ENCODE results near the gene SLX4IP. TPM values are rescaled to one million over a fixed set of nuclear protein-coding genes. Genes with fewer than 3 reads are reported as not detected.

SLX4IP gene
- total RNA-seq, 1 donor from 2014 or later = 3.1 TPM

- H3K27ac ChIP-seq (replicated peaks) = no peak overlapping the region
- intact Hi-C loops (cut with micrococcal nuclease) = no loop called here
- H3K36me3 ChIP-seq = no peaks in the 10 kb centered on the region
- H3K4me1 ChIP-seq = no peaks in the 10 kb centered on the region
- no peak for TF ChIP-seq CTCF (IDR thresholded peaks at IDR 0.05; ENCODE audit: borderline replicate concordance)
- no peak for DNase-seq
- H3K4me3 ChIP-seq = no peak overlapping the region
- H3K9me3 ChIP-seq (replicated peaks) = no peaks in the 10 kb centered on the region
- H3K27me3 ChIP-seq (ENCODE audit: low read depth) = no peaks in the 10 kb centered on the region
Observed at GRCh38 chr20:10497283-10497682, 62.2 kb downstream of the SLX4IP start.

- no peak overlapping the region for H3K4me3 ChIP-seq
- DNase-seq = no peak
- H3K9me3 ChIP-seq (replicated peaks) = no peaks in the 10 kb centered on the region
- H3K36me3 ChIP-seq = no peaks in the 10 kb centered on the region
- no peaks in the 10 kb centered on the region for H3K27me3 ChIP-seq (ENCODE audit: low read depth)
- no peak for TF ChIP-seq CTCF (IDR thresholded peaks at IDR 0.05; ENCODE audit: borderline replicate concordance)
- H3K27ac ChIP-seq (replicated peaks) = no peak overlapping the region
- H3K4me1 ChIP-seq = no peaks in the 10 kb centered on the region
- intact Hi-C loops (cut with micrococcal nuclease) = no loop called here
Observed at GRCh38 chr20:10497791-10498190, 62.7 kb downstream of the SLX4IP start.

- no peaks in the 10 kb centered on the region for H3K27me3 ChIP-seq (ENCODE audit: low read depth)
- no peak overlapping the region for H3K4me3 ChIP-seq
- no peak for TF ChIP-seq CTCF (IDR thresholded peaks at IDR 0.05; ENCODE audit: borderline replicate concordance)
- H3K27ac ChIP-seq (replicated peaks) = no peak overlapping the region
- H3K9me3 ChIP-seq (replicated peaks) = no peaks in the 10 kb centered on the region
- no peak for DNase-seq
- H3K4me1 ChIP-seq = no peaks in the 10 kb centered on the region
- intact Hi-C loops (cut with micrococcal nuclease) = no loop called here
- no peaks in the 10 kb centered on the region for H3K36me3 ChIP-seq
Observed at GRCh38 chr20:10498200-10498599, 63.1 kb downstream of the SLX4IP start.

GRCh38 chr20:10501402-10501801 lies 66.3 kb downstream of the SLX4IP start:
- H3K27me3 ChIP-seq (ENCODE audit: low read depth) = no peaks in the 10 kb centered on the region
- H3K36me3 ChIP-seq = no peaks in the 10 kb centered on the region
- no peak overlapping the region for H3K27ac ChIP-seq (replicated peaks)
- intact Hi-C loops (cut with micrococcal nuclease) = no loop called here
- no peak for DNase-seq
- no peaks in the 10 kb centered on the region for H3K9me3 ChIP-seq (replicated peaks)
- H3K4me1 ChIP-seq = peaks cover 16% of the 10 kb centered on the region
- no peak for TF ChIP-seq CTCF (IDR thresholded peaks at IDR 0.05; ENCODE audit: borderline replicate concordance)
- H3K4me3 ChIP-seq = no peak overlapping the region

- no peak overlapping the region for H3K27ac ChIP-seq (replicated peaks)
- H3K36me3 ChIP-seq = no peaks in the 10 kb centered on the region
- H3K4me3 ChIP-seq = no peak overlapping the region
- TF ChIP-seq CTCF (IDR thresholded peaks at IDR 0.05; ENCODE audit: borderline replicate concordance) = no peak
- no peaks in the 10 kb centered on the region for H3K9me3 ChIP-seq (replicated peaks)
- H3K27me3 ChIP-seq (ENCODE audit: low read depth) = no peaks in the 10 kb centered on the region
- DNase-seq = no peak
- peaks cover 19% of the 10 kb centered on the region for H3K4me1 ChIP-seq
- intact Hi-C loops (cut with micrococcal nuclease) = no loop called here
Observed at GRCh38 chr20:10502098-10502526, 67.0 kb downstream of the SLX4IP start.

GRCh38 chr20:10504608-10504993 lies 69.5 kb downstream of the SLX4IP start:
- H3K9me3 ChIP-seq (replicated peaks) = no peaks in the 10 kb centered on the region
- TF ChIP-seq CTCF (IDR thresholded peaks at IDR 0.05; ENCODE audit: borderline replicate concordance) = no peak
- intact Hi-C loops (cut with micrococcal nuclease) = no loop called here

More at GRCh38 chr20:10504608-10504993, 69.5 kb downstream of the SLX4IP start:
- H3K27ac ChIP-seq (replicated peaks) = peak overlapping the region; percentile 51
- no peak for DNase-seq
- no peaks in the 10 kb centered on the region for H3K27me3 ChIP-seq (ENCODE audit: low read depth)
- no peak overlapping the region for H3K4me3 ChIP-seq
- H3K4me1 ChIP-seq = peaks cover 38% of the 10 kb centered on the region
- H3K36me3 ChIP-seq = no peaks in the 10 kb centered on the region

All from left ventricle myocardium inferior (tissue), 1 donor.